NCI-H1092 treated with DMSO at 0.1 percent for 48 hours (cell line): ENCODE measurements around the gene S1PR1.

Source experiments
- DNase-seq: peaks from one replicate; lab custom pipeline; 2025; lab: John Stamatoyannopoulos, UW

The S1PR1 gene

GRCh38 chr1:101245246-101245927 is 8.6 kb downstream of the S1PR1 start:
- DNase-seq: no peak

GRCh38 chr1:101247404-101248287 is 10.8 kb downstream of the S1PR1 start:
- no peak for DNase-seq

GRCh38 chr1:101250222-101250621 is 13.4 kb downstream of the S1PR1 start:
- DNase-seq: no peak

GRCh38 chr1:101250656-101251272 is 13.9 kb downstream of the S1PR1 start:
- no peak for DNase-seq

- DNase-seq: no peak
Observed at GRCh38 chr1:101251504-101251903, 14.7 kb downstream of the S1PR1 start.

- DNase-seq: no peak
Observed at GRCh38 chr1:101253976-101254674, 17.3 kb downstream of the S1PR1 start.

- DNase-seq: no peak
Observed at GRCh38 chr1:101257500-101258325, 20.9 kb downstream of the S1PR1 start.

GRCh38 chr1:101259744-101260148 is 22.9 kb downstream of the S1PR1 start:
- no peak for DNase-seq

GRCh38 chr1:101260556-101261350 is 23.9 kb downstream of the S1PR1 start:
- no peak for DNase-seq

- no peak for DNase-seq
Observed at GRCh38 chr1:101261623-101262022, 24.8 kb downstream of the S1PR1 start.

- no peak for DNase-seq
Observed at GRCh38 chr1:101262060-101262459, 25.2 kb downstream of the S1PR1 start.

- no peak for DNase-seq
Observed at GRCh38 chr1:101262630-101263348, 26.0 kb downstream of the S1PR1 start.

- DNase-seq: no peak
Observed at GRCh38 chr1:101264697-101265096, 27.9 kb downstream of the S1PR1 start.

- no peak for DNase-seq
Observed at GRCh38 chr1:101265684-101266083, 28.9 kb downstream of the S1PR1 start.

GRCh38 chr1:101267082-101267481 is 30.3 kb downstream of the S1PR1 start:
- no peak for DNase-seq

- no peak for DNase-seq
Observed at GRCh38 chr1:101268893-101269292, 32.1 kb downstream of the S1PR1 start.

- DNase-seq: no peak
Observed at GRCh38 chr1:101275672-101276071, 38.9 kb downstream of the S1PR1 start.

GRCh38 chr1:101276818-101277217 is 40.0 kb downstream of the S1PR1 start:
- DNase-seq: no peak

- DNase-seq: no peak
Observed at GRCh38 chr1:101278238-101278637, 41.4 kb downstream of the S1PR1 start.

- no peak for DNase-seq
Observed at GRCh38 chr1:101278845-101279244, 42.0 kb downstream of the S1PR1 start.
